GM19099 (cell line): Measurements from ENCODE around the gene MAD1L1.

Experiments
- POLR2A ChIP-seq: IDR thresholded peaks from 3 replicates; pipeline ENCODE4 v1.6.1; 2011; ENCODE audit warnings: low read depth; ENCODE audit not compliant: insufficient read length; ENCODE audit errors: extremely low read depth

Gene MAD1L1

GRCh38 chr7:2263176-2263575 is 30.4 kb upstream of the MAD1L1 start:
- TF ChIP-seq POLR2A: no peak

DNA sequence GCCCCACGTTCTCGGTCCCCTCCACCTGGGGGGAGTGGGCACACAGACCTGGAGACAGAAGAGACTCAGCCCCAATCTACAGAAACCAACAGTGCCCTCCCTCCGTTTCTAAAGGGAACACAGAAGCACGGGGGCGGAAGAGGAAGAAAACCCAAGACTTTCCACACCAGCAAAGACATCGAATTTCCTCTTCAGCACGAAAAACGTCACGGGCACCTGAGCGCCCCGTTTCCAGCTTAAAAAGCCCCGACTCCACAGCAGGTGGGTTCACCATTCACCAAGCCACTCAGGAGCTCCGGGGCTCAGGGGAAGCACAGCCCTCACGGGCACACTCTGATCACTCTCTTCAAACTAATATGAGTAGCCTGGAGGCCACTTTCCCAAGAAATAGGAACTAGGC is 28.9 kb upstream of the MAD1L1 start:
- TF ChIP-seq POLR2A: no peak

DNA sequence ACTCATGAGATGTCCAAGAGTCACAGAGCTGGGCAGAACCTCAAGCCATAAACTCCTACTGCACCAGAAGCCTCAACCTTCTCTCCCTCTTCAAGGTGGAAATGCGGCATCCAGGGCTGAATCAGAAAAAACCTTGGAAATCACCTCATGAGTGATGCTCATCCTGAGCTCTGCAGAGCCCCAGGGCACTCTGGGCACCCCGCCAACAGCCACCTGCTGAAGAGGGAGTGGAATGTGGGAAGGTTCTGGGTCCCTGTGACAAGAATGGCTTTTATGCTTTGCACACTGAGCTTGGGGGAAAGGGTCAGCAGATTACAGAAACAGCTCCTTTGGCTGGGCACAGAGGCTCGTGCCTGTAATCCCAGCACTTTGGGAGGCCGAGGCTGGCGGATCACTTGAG is 28.1 kb upstream of the MAD1L1 start:
- no peak for TF ChIP-seq POLR2A

GRCh38 chr7:2259480-2259879 is 26.7 kb upstream of the MAD1L1 start:
- TF ChIP-seq POLR2A: no peak

DNA sequence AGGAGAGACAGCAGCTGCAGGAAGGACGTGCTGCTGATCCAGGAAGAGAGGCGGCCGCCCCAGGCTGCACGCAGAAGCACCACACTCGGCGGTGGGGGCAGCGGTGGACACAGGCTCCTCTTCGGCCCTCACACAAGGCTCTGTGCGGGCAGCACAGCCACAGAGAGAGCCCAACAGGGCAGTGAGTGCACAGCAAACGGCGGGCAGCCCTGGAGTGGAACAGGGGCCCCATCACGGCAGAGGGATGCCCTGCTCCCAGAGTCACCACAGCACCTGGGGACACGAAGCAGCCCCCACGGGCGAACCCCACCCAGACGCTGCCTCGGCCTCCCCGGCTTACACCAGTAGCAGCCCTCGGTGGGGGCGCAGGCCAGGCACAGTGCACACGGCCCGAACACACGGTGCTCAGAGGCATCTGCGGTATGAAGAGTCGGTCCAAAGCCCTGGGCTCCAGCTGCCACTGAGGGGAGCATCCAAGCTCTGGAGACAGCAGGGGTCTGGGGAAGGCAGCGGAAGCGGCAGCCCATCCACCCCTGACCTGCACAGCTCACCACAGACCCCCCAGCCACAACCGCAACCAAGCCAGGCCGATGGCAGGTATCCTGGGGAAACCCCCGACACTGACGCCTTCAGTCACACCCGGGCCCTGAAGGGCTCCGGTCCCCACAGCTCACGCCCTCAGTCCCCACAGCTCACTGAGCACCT is 26.1 kb upstream of the MAD1L1 start:
- peak; percentile 34 for TF ChIP-seq POLR2A

DNA sequence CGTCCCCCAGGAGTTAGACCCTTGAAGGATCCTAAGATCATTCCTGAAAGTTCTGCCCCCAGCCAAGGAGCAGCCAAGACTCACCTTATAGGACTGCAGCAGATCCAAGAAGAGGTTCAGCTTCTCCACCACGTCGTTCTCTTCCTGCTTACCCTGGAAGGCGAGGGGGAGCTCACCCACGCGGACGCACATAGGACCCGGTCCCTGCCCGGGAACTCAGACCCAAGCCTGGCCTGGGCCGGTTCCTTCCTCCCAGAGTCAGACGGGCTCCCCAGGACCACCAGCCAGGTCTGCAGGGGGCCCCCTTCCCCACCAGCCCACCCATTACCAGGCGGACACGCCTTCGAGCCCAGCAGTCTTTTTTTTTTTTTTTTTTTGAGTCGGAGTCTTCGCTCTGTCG is 24.9 kb upstream of the MAD1L1 start:
- no peak for TF ChIP-seq POLR2A

DNA sequence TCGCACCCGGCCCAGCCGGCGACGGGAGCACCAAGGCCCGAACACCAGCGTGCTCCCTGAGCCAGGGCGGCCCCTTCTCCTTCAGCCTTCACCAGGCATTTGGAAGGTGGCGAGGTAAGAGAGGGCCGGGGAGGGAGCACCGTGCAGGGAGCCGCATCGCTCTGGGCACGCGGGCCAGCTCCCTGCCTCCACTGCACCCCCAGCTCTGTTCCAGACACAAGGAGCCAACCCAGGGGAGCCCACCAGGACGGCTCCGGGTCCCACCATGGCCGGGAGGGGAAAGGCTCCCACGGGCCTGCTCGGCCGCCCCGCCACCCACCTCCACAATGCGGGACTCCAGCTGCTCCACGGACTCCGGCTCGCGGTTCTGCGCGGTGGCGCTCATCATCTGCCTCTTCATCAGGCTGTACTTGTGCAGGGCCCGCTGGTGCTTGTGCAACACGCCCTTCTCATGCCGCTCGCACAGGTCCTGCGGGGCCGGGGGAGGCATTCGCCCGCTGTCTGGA is 24.4 kb upstream of the MAD1L1 start:
- TF ChIP-seq POLR2A: no peak

GRCh38 chr7:2256306-2257045 is 23.7 kb upstream of the MAD1L1 start:
- no peak for TF ChIP-seq POLR2A

- no peak for TF ChIP-seq POLR2A
Observed at GRCh38 chr7:2255145-2256139, 22.7 kb upstream of the MAD1L1 start.

GRCh38 chr7:2254429-2255144 is 21.8 kb upstream of the MAD1L1 start:
- TF ChIP-seq POLR2A: no peak

GRCh38 chr7:2253525-2254244 is 20.9 kb upstream of the MAD1L1 start:
- no peak for TF ChIP-seq POLR2A

DNA sequence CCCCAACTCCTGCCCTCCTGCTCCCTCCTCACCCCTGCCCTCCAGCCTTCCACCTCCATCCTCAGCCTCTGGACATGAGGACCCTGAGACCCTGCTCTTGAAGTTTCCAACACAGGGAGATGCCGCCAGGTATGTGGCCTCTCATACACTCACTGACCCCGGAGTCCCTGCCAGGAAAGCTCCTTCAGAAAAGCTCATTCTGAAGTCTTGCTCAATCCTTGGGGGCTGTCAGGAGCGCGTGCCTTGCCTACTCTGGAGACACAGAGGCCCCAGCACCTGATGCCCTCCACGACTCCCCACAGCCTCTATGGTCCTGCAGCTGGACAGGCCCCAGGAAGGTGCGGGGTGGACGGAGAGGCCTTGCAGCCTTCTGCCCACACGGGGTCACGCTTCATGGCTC is 20.3 kb upstream of the MAD1L1 start:
- no peak for TF ChIP-seq POLR2A

DNA sequence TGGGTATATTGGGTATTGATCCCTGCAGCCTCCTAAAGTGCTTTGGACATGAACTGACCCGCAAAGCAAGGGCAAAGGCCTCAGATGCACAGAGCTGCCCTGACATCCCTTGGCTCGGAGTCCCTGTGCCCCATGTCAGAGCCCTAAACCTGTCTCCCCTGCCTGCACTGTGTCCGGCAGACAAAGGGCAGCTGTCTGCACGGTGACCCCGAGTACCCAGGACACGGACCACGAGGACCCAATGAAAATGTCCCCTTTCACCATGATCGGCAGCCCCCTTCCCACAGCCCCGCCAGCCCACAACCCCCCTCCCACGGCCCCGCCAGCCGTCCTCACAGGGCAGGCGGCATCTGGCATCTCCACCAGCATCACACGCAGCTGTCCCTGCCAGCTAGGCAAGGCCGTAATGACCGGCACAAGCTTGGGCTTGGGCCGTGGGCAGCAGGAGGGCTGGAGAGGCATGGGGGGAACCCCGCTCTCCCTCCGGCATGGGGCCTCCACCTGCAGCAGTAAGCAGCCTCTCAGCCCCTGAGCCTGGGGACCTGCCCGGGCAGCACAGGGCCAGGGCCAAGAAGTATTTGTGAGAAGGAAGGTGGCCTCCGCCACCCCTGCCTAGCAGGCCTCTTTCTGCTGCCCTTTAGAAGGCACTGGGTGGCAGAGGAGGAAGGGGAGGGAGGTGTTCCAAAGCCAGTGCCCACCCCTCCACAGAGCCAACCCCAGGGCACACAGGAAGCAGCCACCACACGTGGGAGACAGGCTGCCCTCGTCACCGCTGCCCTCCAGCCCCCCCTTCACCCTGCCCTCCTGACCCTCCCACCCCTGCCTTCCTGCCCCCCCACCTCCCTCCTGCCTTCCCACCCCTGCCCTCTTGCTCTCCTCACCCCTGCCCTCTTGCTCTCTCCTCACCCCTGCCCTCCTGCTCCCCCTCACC is 19.4 kb upstream of the MAD1L1 start:
- TF ChIP-seq POLR2A: no peak
